Upper lobe of left lung (tissue), 6 donors: Measurements from ENCODE around the gene GUCY1A1. TPM values are rescaled to one million over a fixed set of nuclear protein-coding genes. Genes with fewer than 3 reads are reported as not detected.

Source experiments
- ATAC-seq, 2 donors: fragments of 200-7000 bp; cut with Tn5 transposase; one replicate each; pipeline ENCODE4 v1.9.1; 2022; ENCODE audit warnings: mild to moderate bottlenecking in 2 of 2, moderate library complexity in 2 of 2; ENCODE audit not compliant: low FRiP score in 2 of 2
- DNase-seq, 2 donors: peaks; one replicate each; pipeline ENCODE4 v3.0.0-alpha.2; 2019 to 2020
- H3K27ac ChIP-seq, 4 donors: fragments of 200-600 bp; sonication (generic); one replicate each; pipeline ENCODE4 v1.5.1; 2016 to 2019
- H3K27me3 ChIP-seq, 4 donors: fragments of 200-600 bp; sonication (generic); one replicate each; pipeline ENCODE4 v1.5.1; 2017 to 2019
- H3K36me3 ChIP-seq, 4 donors: fragments of 200-600 bp; sonication (generic); one replicate each; pipeline ENCODE4 v1.5.1; 2016 to 2019
- H3K4me1 ChIP-seq, 4 donors: fragments of 200-600 bp; sonication (generic); one replicate each; pipeline ENCODE4 v1.5.1; 2018 to 2019
- H3K4me3 ChIP-seq, 4 donors: fragments of 200-600 bp; sonication (generic); one replicate each; pipeline ENCODE4 v1.5.1; 2017 to 2019; ENCODE audit warnings: mild to moderate bottlenecking in 2 of 4, moderate library complexity in 1 of 4
- H3K9me3 ChIP-seq, 4 donors: fragments of 200-600 bp; sonication (generic); one replicate each; pipeline ENCODE4 v1.5.1; 2018 to 2019
- CTCF ChIP-seq, 6 experiments: fragments of 450-650 bp in 4 of 6; fragments of 200-600 bp in 2 of 6; sonication (generic) in 2 of 6; IDR thresholded peaks; one replicate each; pipeline ENCODE4 v1.5.1; 2016 to 2019; ENCODE audit warnings: antibody characterized with exemption in 6 of 6
- EP300 ChIP-seq, 4 donors: sonication (generic); formaldehyde crosslinking; IDR thresholded peaks; one replicate each; pipeline ENCODE4 v1.5.1; 2017; ENCODE audit warnings: antibody characterized with exemption in 4 of 4, control low read depth in 2 of 4
- POLR2A ChIP-seq, 4 donors: fragments of 450-650 bp; IDR thresholded peaks; one replicate each; pipeline ENCODE4 v1.5.1; 2016 to 2017; ENCODE audit warnings: antibody characterized with exemption in 4 of 4, mild to moderate bottlenecking in 2 of 4
- POLR2AphosphoS5 ChIP-seq, 2 donors: sonication (generic); formaldehyde crosslinking; IDR thresholded peaks; one replicate each; pipeline ENCODE4 v1.5.1; 2017; ENCODE audit warnings: antibody characterized with exemption in 2 of 2
- WGBS, 2 donors: methylation state at CpG; one replicate each; pipeline ENCODE4 v1.1.5; 2017 to 2018; 5-methylcytosine and 5-hydroxymethylcytosine counted together
- total RNA-seq, 6 donors: library from RNA; depleted of rRNA in 4 of 6; stranded (reverse); fragments of >200 nt in 4 of 6; gene quantifications; one replicate each; pipeline versions ENCODE4 v1.1.0 to v1.2.1, GENCODE V29; 2016 to 2021
- donor health status: DM: no; HTN: no; CAD: no; lungs with moderate emphysema.
- donor health status: DM: no; HTN: yes; CAD: no; lungs with severe emphysema.

GUCY1A1 gene
- total RNA-seq, 6 donors from 2014 or later, result 19.0 to 67.1 (median 44.2) TPM

- no peaks in the 10 kb centered on the region for H3K36me3 ChIP-seq
- H3K4me3 ChIP-seq, result no peak overlapping the region
- H3K4me1 ChIP-seq, result peaks cover 0 to 22% (median 9%) of the 10 kb centered on the region in 4 donors
- no peaks in the 10 kb centered on the region for H3K27me3 ChIP-seq
- ATAC-seq (no peak), DNase-seq (no peak)
- TF ChIP-seq EP300 (IDR thresholded peaks at IDR 0.05) (no peak), CTCF (IDR thresholded peaks at IDR 0.05) (no peak), POLR2AphosphoS5 (IDR thresholded peaks at IDR 0.05) (no peak), POLR2A (IDR thresholded peaks at IDR 0.05) (no peak)
- 36 to 42% methylated on average over 2 of the region's 2 CpGs for WGBS, 2 donors
- peak overlapping the region in 1 of 4 donors; percentile 19 for H3K27ac ChIP-seq
- no peaks in the 10 kb centered on the region for H3K9me3 ChIP-seq
Observed at GRCh38 chr4:155706147-155706546, 39.5 kb downstream of the GUCY1A1 start.

- Histone ChIP-seq H3K9me3 (no peaks in the 10 kb centered on the region), H3K27ac (no peak overlapping the region), H3K36me3 (no peaks in the 10 kb centered on the region), H3K4me3 (no peak overlapping the region), H3K27me3 (no peaks in the 10 kb centered on the region), H3K4me1 (peaks cover 0 to 16% (median 8%) of the 10 kb centered on the region in 4 donors)
- WGBS, 2 donors, result 67 to 75% methylated on average over 5 of the region's 5 CpGs
- DNase-seq (peak in 1 of 2 donors; percentile 76), ATAC-seq (no peak)
- TF ChIP-seq CTCF (IDR thresholded peaks at IDR 0.05) (no peak), EP300 (IDR thresholded peaks at IDR 0.05) (no peak), POLR2AphosphoS5 (IDR thresholded peaks at IDR 0.05) (no peak), POLR2A (IDR thresholded peaks at IDR 0.05) (no peak)
Observed at GRCh38 chr4:155707251-155707650, 40.6 kb downstream of the GUCY1A1 start.

- 86 to 90% methylated on average over 1 of the region's 1 CpG for WGBS, 2 donors
- ATAC-seq (no peak), DNase-seq (no peak)
- Histone ChIP-seq H3K36me3 (peaks cover 0 to 4% (median 0%) of the 10 kb centered on the region in 4 donors), H3K4me1 (peaks cover 0 to 16% (median 8%) of the 10 kb centered on the region in 4 donors), H3K27me3 (no peaks in the 10 kb centered on the region), H3K27ac (no peak overlapping the region), H3K9me3 (no peaks in the 10 kb centered on the region), H3K4me3 (no peak overlapping the region)
- TF ChIP-seq POLR2AphosphoS5 (IDR thresholded peaks at IDR 0.05) (no peak), EP300 (IDR thresholded peaks at IDR 0.05) (no peak), CTCF (IDR thresholded peaks at IDR 0.05) (no peak), POLR2A (IDR thresholded peaks at IDR 0.05) (no peak)
Observed at GRCh38 chr4:155708782-155709181, 42.1 kb downstream of the GUCY1A1 start.

- no peak overlapping the region for H3K27ac ChIP-seq
- H3K4me3 ChIP-seq, result no peak overlapping the region
- ATAC-seq (no peak), DNase-seq (no peak)
- H3K4me1 ChIP-seq, result peaks cover 0 to 16% (median 8%) of the 10 kb centered on the region in 4 donors
- WGBS, 2 donors, result 66 to 72% methylated on average over 4 of the region's 4 CpGs
- no peaks in the 10 kb centered on the region for H3K9me3 ChIP-seq
- H3K36me3 ChIP-seq, result peaks cover 0 to 4% (median 0%) of the 10 kb centered on the region in 4 donors
- H3K27me3 ChIP-seq, result no peaks in the 10 kb centered on the region
- TF ChIP-seq EP300 (IDR thresholded peaks at IDR 0.05) (no peak), POLR2A (IDR thresholded peaks at IDR 0.05) (no peak), POLR2AphosphoS5 (IDR thresholded peaks at IDR 0.05) (no peak), CTCF (IDR thresholded peaks at IDR 0.05) (no peak)
Observed at GRCh38 chr4:155709918-155710317, 43.3 kb downstream of the GUCY1A1 start.

- H3K4me1 ChIP-seq, result peaks cover 0 to 5% (median 3%) of the 10 kb centered on the region in 4 donors
- no peak for DNase-seq
- peaks cover 0 to 4% (median 2%) of the 10 kb centered on the region in 4 donors for H3K36me3 ChIP-seq
- no peak overlapping the region for H3K4me3 ChIP-seq
- H3K27ac ChIP-seq, result no peak overlapping the region
- no peaks in the 10 kb centered on the region for H3K27me3 ChIP-seq
- 68 to 76% methylated on average over 1 of the region's 1 CpG for WGBS, 2 donors
- no peak for ATAC-seq
- no peaks in the 10 kb centered on the region for H3K9me3 ChIP-seq
- TF ChIP-seq EP300 (IDR thresholded peaks at IDR 0.05) (no peak), CTCF (IDR thresholded peaks at IDR 0.05) (no peak), POLR2A (IDR thresholded peaks at IDR 0.05) (no peak), POLR2AphosphoS5 (IDR thresholded peaks at IDR 0.05) (no peak)
Observed at GRCh38 chr4:155711556-155711955, 44.9 kb downstream of the GUCY1A1 start.
